ENCODE data around the gene APOO.

DNA sequence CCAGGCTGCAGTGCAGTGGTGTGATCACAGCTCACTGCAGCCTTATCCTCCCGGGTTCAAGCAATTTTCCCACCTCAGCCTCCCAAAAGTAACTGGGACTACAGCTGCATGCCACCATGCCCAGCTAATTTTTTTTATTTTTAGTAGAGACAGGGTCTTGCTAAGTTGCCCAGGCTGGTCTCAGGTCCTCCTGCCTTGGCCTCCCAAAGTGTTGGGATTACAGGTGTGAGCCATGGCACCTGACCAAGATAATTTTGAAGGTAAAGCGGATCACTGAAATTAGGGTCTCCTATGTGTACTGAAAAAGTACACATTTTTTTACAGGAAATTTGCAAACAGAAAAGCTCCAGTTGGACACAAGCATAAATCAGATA, 120.0 kb downstream of the APOO start:
- TF ChIP-seq POLR2AphosphoS5 (IDR thresholded peaks at IDR 0.05; ENCODE audit: low read depth, low read length) (no peak), POLR2A (IDR thresholded peaks at IDR 0.05; ENCODE audit: low read depth, low read length) (no peak)
